Colonic mucosa (tissue), 4 donors: ENCODE data around the gene OXSR1. TPM values are rescaled to one million over a fixed set of nuclear protein-coding genes. Genes with fewer than 3 reads are reported as not detected.

ENCODE experiments used
- DNase-seq: peaks from one replicate; pipeline ENCODE4 v3.0.0-alpha.2; 2020
- H3K27ac ChIP-seq: fragments of 200-600 bp; one replicate; pipeline ENCODE4 v1.8.0; 2021
- H3K27me3 ChIP-seq: fragments of 200-600 bp; one replicate; pipeline ENCODE4 v1.8.0; 2021
- H3K36me3 ChIP-seq: fragments of 200-600 bp; one replicate; pipeline ENCODE4 v1.8.0; 2021
- H3K4me1 ChIP-seq: fragments of 200-600 bp; one replicate; pipeline ENCODE4 v1.8.0; 2021; ENCODE audit warnings: mild to moderate bottlenecking
- H3K4me3 ChIP-seq: fragments of 200-600 bp; one replicate; pipeline ENCODE4 v1.8.0; 2021
- H3K9ac ChIP-seq, 2 donors: one replicate each; pipeline ENCODE4 v1.7.0; 2013; ENCODE audit warnings: control low read depth in 2 of 2, low read depth in 2 of 2, low read length in 2 of 2
- H3K9me3 ChIP-seq: fragments of 200-600 bp; one replicate; pipeline ENCODE4 v1.8.0; 2021
- intact Hi-C: fragments of 100-400 bp; cut with DNase I; formaldehyde crosslinking; loops from one replicate; pipeline ENCODE4 v1.14.1; 2022
- total RNA-seq, 2 donors: library from RNA; stranded (reverse); fragmentation: NEBNext Ultra II Directional in 1 of 2; extraction: Animal tissue kit (Norgen Biotek cat#: 25700) in 1 of 2; gene quantifications; one replicate each; pipeline ENCODE4 v1.2.1, GENCODE V29; 2021
- TF ChIP-seq, protein P1 (sequence below): fragments of 200-600 bp; IDR thresholded peaks from one replicate; pipeline ENCODE4 v1.8.0; 2022; ENCODE audit warnings: antibody characterized with exemption, mild to moderate bottlenecking
- donor health status: healthy.
- donor health status: DM: no; HTN: no; CAD: no.
- donor health status: DM: no; HTN: no; CAD: no.

OXSR1 gene
- total RNA-seq, 2 donors from 2014 or later: 32.0 to 57.3 TPM

DNA sequence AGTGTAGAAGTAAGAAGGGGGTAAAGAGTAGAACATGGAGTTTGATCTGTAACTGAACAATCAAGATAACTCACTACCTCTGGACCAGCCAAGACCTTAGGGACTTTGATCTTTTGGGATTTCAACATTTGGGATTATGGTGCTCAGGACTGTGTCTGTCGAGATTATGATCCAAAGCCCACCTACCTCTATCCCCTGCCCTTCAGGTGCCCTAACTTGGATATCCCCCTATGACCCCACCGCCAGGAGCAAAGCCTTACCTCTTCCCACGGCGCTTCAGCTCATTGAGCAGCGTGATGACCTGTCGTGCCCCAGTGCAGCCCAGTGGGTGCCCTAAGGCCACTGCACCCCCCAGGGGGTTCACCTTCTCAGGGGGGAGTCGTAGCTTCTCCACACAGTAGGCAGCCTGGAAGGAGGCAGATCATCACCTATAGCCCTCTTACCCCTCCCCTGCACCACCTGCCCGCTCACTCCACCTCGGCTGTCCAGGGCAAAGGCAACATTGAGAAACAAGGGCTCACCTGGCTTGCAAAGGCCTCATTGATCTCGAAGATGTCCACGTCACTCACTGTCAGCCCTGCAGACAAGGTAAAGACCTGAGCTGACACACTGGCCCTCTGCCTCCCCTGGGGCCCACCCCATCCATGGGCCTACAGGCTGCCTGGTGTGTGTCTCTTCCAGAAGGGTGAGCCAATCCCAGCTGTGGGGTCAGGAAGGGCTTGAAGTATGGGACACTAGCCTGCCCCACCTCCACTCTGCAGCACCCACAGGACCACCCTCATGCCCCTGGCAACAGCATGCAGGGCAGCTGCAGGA is 39.8 kb upstream of the OXSR1 start:
- peaks cover 35% of the 10 kb centered on the region for H3K36me3 ChIP-seq
- H3K9me3 ChIP-seq: no peaks in the 10 kb centered on the region
- H3K9ac ChIP-seq: no peak overlapping the region
- no peak overlapping the region for H3K27ac ChIP-seq
- no peaks in the 10 kb centered on the region for H3K27me3 ChIP-seq
- no peak for DNase-seq
- intact Hi-C loops: no loop called here
- TF ChIP-seq, protein P1, sequence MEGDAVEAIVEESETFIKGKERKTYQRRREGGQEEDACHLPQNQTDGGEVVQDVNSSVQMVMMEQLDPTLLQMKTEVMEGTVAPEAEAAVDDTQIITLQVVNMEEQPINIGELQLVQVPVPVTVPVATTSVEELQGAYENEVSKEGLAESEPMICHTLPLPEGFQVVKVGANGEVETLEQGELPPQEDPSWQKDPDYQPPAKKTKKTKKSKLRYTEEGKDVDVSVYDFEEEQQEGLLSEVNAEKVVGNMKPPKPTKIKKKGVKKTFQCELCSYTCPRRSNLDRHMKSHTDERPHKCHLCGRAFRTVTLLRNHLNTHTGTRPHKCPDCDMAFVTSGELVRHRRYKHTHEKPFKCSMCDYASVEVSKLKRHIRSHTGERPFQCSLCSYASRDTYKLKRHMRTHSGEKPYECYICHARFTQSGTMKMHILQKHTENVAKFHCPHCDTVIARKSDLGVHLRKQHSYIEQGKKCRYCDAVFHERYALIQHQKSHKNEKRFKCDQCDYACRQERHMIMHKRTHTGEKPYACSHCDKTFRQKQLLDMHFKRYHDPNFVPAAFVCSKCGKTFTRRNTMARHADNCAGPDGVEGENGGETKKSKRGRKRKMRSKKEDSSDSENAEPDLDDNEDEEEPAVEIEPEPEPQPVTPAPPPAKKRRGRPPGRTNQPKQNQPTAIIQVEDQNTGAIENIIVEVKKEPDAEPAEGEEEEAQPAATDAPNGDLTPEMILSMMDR: no peak
- H3K4me3 ChIP-seq: no peak overlapping the region
- H3K4me1 ChIP-seq: no peaks in the 10 kb centered on the region

DNA sequence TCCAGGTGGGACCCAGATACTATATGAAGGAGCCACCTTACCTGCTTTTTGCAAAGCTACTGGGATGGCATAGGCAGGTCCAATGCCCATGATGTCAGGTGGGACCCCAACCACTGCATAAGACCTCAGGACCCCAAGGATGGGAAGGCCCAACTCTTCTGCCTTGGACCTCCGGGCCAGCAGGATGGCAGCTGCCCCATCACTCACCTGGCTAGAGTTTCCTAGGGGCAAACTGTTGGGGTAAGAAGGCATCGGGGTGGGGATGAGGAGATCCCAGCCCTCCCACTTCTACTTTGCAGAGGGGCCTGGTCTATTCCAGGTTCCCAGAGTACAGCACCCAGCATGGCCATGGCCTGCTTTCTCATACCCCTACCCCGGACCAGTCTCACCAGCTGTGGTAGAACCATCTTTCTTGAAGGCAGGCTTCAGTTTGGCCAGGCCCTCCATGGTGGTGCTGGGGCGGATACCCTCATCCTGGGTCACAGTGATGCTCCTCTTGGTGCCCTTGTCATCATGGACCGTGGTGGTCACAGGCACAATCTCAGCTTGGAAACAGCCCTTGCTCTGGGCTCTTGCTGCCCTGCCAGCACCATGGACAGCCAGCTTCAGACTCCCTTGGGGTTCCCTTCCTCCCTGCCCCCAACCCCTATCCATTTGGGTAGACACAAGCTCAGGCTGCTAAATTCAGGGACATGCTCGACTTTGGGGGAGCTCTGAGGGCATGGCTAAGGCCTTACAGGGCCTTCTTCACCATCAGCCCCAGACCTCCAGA is 39.0 kb upstream of the OXSR1 start:
- no peak overlapping the region for H3K9ac ChIP-seq
- TF ChIP-seq, protein P1: no peak
- intact Hi-C loops: no loop called here
- no peak overlapping the region for H3K27ac ChIP-seq
- DNase-seq: no peak
- peaks cover 4% of the 10 kb centered on the region for H3K4me1 ChIP-seq
- H3K4me3 ChIP-seq: no peak overlapping the region
- no peaks in the 10 kb centered on the region for H3K27me3 ChIP-seq
- no peaks in the 10 kb centered on the region for H3K9me3 ChIP-seq
- H3K36me3 ChIP-seq: peaks cover 35% of the 10 kb centered on the region

DNA sequence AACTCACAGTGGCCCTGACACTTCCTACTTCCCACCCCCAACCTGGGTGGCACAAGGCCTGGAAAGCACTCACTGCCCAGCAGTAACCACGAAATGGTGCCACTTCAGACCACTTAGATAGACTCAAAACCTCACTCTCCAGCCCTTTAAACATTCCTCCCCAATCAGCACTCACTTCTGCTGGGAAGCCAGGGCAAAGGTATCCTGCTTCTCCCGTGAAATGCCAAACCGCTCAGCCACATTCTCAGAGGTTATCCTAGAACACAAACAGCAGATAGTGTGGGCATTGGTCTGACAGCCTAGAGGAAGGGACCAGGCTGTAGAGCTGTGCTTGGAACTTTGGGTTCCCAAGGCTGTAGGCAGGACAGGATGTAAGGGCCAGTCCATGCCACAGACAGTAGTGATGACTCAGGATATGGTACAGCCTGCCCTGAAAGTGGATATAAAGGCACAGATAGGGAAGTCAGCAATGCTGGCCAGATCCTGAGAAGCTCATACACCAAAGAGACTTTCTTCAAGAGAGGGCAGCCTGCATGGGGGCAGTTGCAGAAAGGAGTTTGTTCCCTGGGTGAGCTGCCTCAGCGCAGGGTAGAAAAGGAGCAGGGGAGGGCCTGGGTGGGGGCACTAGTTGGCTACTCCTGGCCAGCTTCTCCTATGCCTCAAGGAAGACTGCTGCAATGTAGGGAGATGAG is 37.6 kb upstream of the OXSR1 start:
- Histone ChIP-seq H3K27me3 (no peaks in the 10 kb centered on the region), H3K4me1 (peaks cover 4% of the 10 kb centered on the region), H3K9me3 (no peaks in the 10 kb centered on the region), H3K4me3 (no peak overlapping the region), H3K36me3 (peaks cover 30% of the 10 kb centered on the region), H3K27ac (no peak overlapping the region), H3K9ac (no peak overlapping the region)
- intact Hi-C loops: no loop called here
- DNase-seq: no peak
- TF ChIP-seq, protein P1: no peak

DNA sequence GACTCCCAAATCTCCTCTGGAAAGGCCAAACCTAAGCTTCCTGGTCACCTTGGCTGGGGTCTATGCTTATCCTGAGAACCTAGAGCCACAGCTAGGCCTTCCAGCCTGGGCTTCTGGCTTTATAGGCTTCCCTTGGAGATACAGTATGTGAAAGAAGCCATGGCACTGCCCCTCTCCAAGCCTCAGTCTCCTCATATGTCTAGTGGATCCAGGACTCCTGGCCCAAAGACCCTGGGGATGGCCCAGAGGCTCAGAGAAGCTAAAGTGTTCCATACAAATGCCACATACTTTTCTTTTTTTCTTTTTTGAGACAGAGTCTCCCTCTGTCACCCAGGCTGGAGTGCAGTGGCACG is 37.1 kb upstream of the OXSR1 start:
- Histone ChIP-seq H3K9me3 (no peaks in the 10 kb centered on the region), H3K4me1 (peaks cover 4% of the 10 kb centered on the region), H3K9ac (no peak overlapping the region), H3K27me3 (no peaks in the 10 kb centered on the region), H3K4me3 (no peak overlapping the region), H3K27ac (no peak overlapping the region), H3K36me3 (peaks cover 30% of the 10 kb centered on the region)
- intact Hi-C loops: no loop called here
- DNase-seq: no peak
- TF ChIP-seq, protein P1: no peak

DNA sequence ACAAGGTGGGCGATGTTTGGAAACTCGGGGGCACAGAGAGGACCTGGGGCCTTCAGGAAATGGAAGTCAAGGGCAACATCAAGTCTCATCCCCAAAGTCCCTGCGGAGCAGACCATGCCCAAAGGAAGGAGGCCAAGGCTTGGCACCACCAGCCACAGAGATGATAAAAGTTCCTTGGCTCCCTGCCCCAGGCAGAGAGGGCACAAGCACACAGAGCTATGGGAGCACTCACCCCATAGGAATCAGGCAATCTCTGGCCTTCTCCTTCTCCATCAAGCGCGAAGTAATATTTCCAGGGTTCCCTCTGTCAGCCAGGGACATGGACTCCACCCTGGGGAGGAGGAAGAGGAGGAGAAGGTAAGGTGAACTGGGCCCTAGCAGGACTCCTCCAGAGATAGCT is 36.3 kb upstream of the OXSR1 start:
- intact Hi-C loops: no loop called here
- no peaks in the 10 kb centered on the region for H3K27me3 ChIP-seq
- TF ChIP-seq, protein P1: no peak
- no peaks in the 10 kb centered on the region for H3K9me3 ChIP-seq
- H3K9ac ChIP-seq: no peak overlapping the region
- H3K27ac ChIP-seq: no peak overlapping the region
- H3K36me3 ChIP-seq: peaks cover 30% of the 10 kb centered on the region
- DNase-seq: no peak
- H3K4me3 ChIP-seq: no peak overlapping the region
- peaks cover 7% of the 10 kb centered on the region for H3K4me1 ChIP-seq
